ENCODE results near the gene TTI1. TPM values are rescaled to one million over a fixed set of nuclear protein-coding genes. Genes with fewer than 3 reads are reported as not detected.

TTI1 gene
- polyA plus RNA-seq, 1 of the 3 experiments (the other 2 are of a cell fraction) = 15.6 TPM

- H3K9me2 ChIP-seq = no peaks in the 10 kb centered on the region
- peak; percentile 80 for DNase-seq
- CTCF ChIA-PET = interaction anchor here (0.5 to 32.1 kb wide), 84 partner anchors 9 to 493 kb away, joined by 3 to 725 read pairs (median 4); partner anchors contain the start of genes RPRD1B, TGM2 and TTI1
- H3K27me3 ChIP-seq (ENCODE audit: insufficient read depth) = no peaks in the 10 kb centered on the region
- H4K20me1 ChIP-seq (ENCODE audit: insufficient read depth) = peaks cover 20% of the 10 kb centered on the region
- no peaks in the 10 kb centered on the region; a peak in 1 of 4 replicates for H3K4me1 ChIP-seq (ENCODE audit: control insufficient read depth in 1 of 2, insufficient read depth in 2 of 2, low read depth in 1 of 2, low read length in 1 of 2)
- H3K79me2 ChIP-seq (ENCODE audit: insufficient read depth) = peaks cover 54% of the 10 kb centered on the region
- H3K27ac ChIP-seq (ENCODE audit: low read depth in 2 of 2, low read length in 1 of 2) = peak overlapping the region in 1 of 2 experiments; percentile 22; a peak in 2 of 4 replicates
- 16% methylated on average over 7 of the region's 7 CpGs for WGBS (ENCODE audit: low lambda C conversion rate)
- H3K36me3 ChIP-seq (replicated peaks in 1 of 2; ENCODE audit: control insufficient read depth in 1 of 2, insufficient read depth in 2 of 2, low read length in 1 of 2) = peaks cover 53 to 72% of the 10 kb centered on the region in 2 experiments
- no peak overlapping the region for H2AFZ ChIP-seq (ENCODE audit: low read depth)
- POLR2A ChIA-PET = interaction anchor here (0.7 to 1.0 kb wide), 3 partner anchors 111 to 164 kb away, joined by 3 to 5 read pairs (median 3); no protein-coding TSS in a partner anchor
- peaks cover 22% of the 10 kb centered on the region for H3F3A ChIP-seq (replicated peaks; ENCODE audit: insufficient read depth)
- no peak overlapping the region for H3K4me2 ChIP-seq
- no peaks in the 10 kb centered on the region for H3K9me3 ChIP-seq
- TF ChIP-seq IRF3 (IDR thresholded peaks at IDR 0.05; ENCODE audit: low read depth, low read length) = no peak
- TF ChIP-seq TAF1 (IDR thresholded peaks at IDR 0.05; ENCODE audit: borderline replicate concordance, low read depth, low read length) = no peak
- TF ChIP-seq, protein P1, sequence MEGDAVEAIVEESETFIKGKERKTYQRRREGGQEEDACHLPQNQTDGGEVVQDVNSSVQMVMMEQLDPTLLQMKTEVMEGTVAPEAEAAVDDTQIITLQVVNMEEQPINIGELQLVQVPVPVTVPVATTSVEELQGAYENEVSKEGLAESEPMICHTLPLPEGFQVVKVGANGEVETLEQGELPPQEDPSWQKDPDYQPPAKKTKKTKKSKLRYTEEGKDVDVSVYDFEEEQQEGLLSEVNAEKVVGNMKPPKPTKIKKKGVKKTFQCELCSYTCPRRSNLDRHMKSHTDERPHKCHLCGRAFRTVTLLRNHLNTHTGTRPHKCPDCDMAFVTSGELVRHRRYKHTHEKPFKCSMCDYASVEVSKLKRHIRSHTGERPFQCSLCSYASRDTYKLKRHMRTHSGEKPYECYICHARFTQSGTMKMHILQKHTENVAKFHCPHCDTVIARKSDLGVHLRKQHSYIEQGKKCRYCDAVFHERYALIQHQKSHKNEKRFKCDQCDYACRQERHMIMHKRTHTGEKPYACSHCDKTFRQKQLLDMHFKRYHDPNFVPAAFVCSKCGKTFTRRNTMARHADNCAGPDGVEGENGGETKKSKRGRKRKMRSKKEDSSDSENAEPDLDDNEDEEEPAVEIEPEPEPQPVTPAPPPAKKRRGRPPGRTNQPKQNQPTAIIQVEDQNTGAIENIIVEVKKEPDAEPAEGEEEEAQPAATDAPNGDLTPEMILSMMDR (IDR thresholded peaks at IDR 0.05) = peak; percentile 95
- TF ChIP-seq EP300 (IDR thresholded peaks at IDR 0.05; ENCODE audit: borderline replicate concordance in 1 of 2, low read depth in 1 of 2, low read length in 1 of 2) = no peak
- TF ChIP-seq FOXM1 (IDR thresholded peaks at IDR 0.05; ENCODE audit: low read depth) = no peak
- TF ChIP-seq, protein P2, sequence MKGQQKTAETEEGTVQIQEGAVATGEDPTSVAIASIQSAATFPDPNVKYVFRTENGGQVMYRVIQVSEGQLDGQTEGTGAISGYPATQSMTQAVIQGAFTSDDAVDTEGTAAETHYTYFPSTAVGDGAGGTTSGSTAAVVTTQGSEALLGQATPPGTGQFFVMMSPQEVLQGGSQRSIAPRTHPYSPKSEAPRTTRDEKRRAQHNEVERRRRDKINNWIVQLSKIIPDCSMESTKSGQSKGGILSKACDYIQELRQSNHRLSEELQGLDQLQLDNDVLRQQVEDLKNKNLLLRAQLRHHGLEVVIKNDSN (IDR thresholded peaks at IDR 0.05; ENCODE audit: borderline replicate concordance, low read depth) = no peak
- no peak for TF ChIP-seq YY1 (IDR thresholded peaks at IDR 0.05; ENCODE audit: low read depth)
- no peak for TF ChIP-seq USF2 (IDR thresholded peaks at IDR 0.05; ENCODE audit: borderline replicate concordance, low read depth, low read length)
- TF ChIP-seq MAX (IDR thresholded peaks at IDR 0.05; ENCODE audit: low read depth) = 0 out of 2 replicates have a peak, but pooled peaks have one; percentile 12
- peak; percentile 94 for TF ChIP-seq RAD21 (IDR thresholded peaks at IDR 0.05; ENCODE audit: low read length)
- peak; percentile 90 for TF ChIP-seq SMC3 (IDR thresholded peaks at IDR 0.05; ENCODE audit: low read depth, low read length)
- H3K9ac ChIP-seq = no peak overlapping the region
- H3K4me3 ChIP-seq (ENCODE audit: low read depth in 2 of 2, low read length in 1 of 2) = no peak overlapping the region; a peak in 1 of 4 replicates
Measured at GRCh38 chr20:38057351-38057972, 24.2 kb upstream of the TTI1 start.
